Measurements from ENCODE around the gene LPGAT1. TPM values are rescaled to one million over a fixed set of nuclear protein-coding genes. Genes with fewer than 3 reads are reported as not detected.

The LPGAT1 gene
- total and polyA plus RNA-seq, 12 donors, result 5.9 to 36.6 (median 26.4) TPM

DNA sequence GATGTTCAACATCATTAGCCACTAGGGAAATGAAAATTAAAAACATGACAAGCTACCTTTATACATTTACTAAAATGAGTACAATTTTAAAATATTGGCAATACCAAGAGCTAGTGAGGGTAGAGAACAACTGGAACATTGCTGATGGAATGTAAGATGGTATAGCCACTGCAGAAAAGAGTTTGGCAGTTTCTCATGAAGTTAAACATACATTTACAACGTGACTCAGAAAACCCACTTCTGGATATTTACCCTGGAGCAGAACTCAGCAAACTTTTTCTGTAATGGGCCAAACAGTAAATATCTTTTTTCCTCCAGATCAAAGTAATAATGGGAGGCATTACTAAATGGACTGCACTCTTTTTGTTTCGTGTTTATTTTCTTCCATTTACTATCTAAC is 22.1 kb downstream of the LPGAT1 start:
- intact Hi-C loops (cut with DNase I), result no loop called here
- ATAC-seq, result no peak
- Histone ChIP-seq H3K4me3 (no peak overlapping the region), H3K27me3 (no peaks in the 10 kb centered on the region), H3K9me3 (peaks cover 0 to 16% (median 0%) of the 10 kb centered on the region in 11 donors), H3K4me1 (peaks cover 0 to 3% (median 0%) of the 10 kb centered on the region in 9 donors), H3K27ac (no peak overlapping the region), H3K36me3 (peaks cover 0 to 72% (median 14%) of the 10 kb centered on the region in 9 donors)
- TF ChIP-seq CTCF (IDR thresholded peaks at IDR 0.05), result no peak
- 88 to 93% methylated on average over 2 of the region's 2 CpGs for WGBS, 2 donors
- DNase-seq, result no peak

GRCh38 chr1:211804915-211805314 is 25.6 kb downstream of the LPGAT1 start:
- H3K27me3 ChIP-seq, result no peaks in the 10 kb centered on the region

DNA sequence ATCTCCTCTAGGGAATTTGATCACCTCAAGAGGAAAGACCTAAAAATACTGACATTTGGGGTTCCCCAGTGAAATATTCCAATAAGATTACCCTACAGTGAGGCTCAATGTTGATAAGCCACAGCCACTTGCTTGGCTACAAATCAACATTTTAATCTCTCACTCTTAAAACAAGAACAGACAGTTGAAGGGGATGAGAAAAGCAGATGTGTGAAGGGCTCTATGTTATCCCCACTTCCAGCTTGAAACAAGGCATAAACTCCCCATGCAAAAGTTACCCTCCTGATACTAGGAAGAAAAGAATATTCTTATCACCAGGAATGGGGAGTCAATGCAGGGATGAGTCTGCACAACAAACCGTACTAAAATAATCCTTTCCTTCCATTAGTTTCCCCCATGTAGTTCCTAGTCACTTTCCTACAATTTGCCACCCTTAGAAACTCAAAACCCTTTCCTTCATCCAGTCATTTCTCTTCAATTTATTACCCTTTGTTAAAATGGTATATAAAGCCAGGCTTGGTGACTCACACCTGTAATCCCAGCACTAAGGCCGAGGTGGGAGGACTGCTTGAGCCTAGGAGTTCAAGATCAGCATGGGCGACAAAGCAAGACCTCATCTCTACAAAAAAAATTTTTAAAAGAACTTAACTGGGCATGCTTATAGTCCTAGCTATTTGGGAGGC is 29.5 kb downstream of the LPGAT1 start:
- peaks cover 0 to 13% (median 0%) of the 10 kb centered on the region in 11 donors for H3K9me3 ChIP-seq
- peaks cover 0 to 13% (median 6%) of the 10 kb centered on the region in 9 donors for H3K4me1 ChIP-seq
- DNase-seq, result no peak
- no peak for ATAC-seq
- H3K36me3 ChIP-seq, result peaks cover 0 to 22% (median 0%) of the 10 kb centered on the region in 9 donors
- no peaks in the 10 kb centered on the region for H3K27me3 ChIP-seq
- no peak overlapping the region for H3K4me3 ChIP-seq
- intact Hi-C loops (cut with DNase I), result no loop called here
- H3K27ac ChIP-seq, result no peak overlapping the region
- TF ChIP-seq CTCF (IDR thresholded peaks at IDR 0.05), result no peak
- 95 to 100% methylated on average over 3 of the region's 3 CpGs for WGBS, 2 donors

More at GRCh38 chr1:211804915-211805314, 25.6 kb downstream of the LPGAT1 start:
- Histone ChIP-seq H3K9me3 (peaks cover 0 to 21% (median 0%) of the 10 kb centered on the region in 11 donors), H3K27ac (no peak overlapping the region), H3K36me3 (peaks cover 0 to 46% (median 8%) of the 10 kb centered on the region in 9 donors), H3K4me3 (no peak overlapping the region), H3K4me1 (peaks cover 0 to 8% (median 0%) of the 10 kb centered on the region in 9 donors)
- intact Hi-C loops (cut with DNase I), result no loop called here
- 89 to 91% methylated on average over 2 of the region's 2 CpGs for WGBS, 2 donors
- no peak for TF ChIP-seq CTCF (IDR thresholded peaks at IDR 0.05)
- DNase-seq (no peak), ATAC-seq (no peak)

- intact Hi-C loops (cut with DNase I), result no loop called here
- no peak for TF ChIP-seq CTCF (IDR thresholded peaks at IDR 0.05)
These were observed 32.6 kb downstream of the LPGAT1 start for GRCh38 chr1:211797994-211798393.

More at GRCh38 chr1:211797994-211798393, 32.6 kb downstream of the LPGAT1 start:
- H3K4me1 ChIP-seq, result peaks cover 0 to 13% (median 6%) of the 10 kb centered on the region in 9 donors
- DNase-seq (no peak), ATAC-seq (no peak)
- peaks cover 0 to 28% (median 0%) of the 10 kb centered on the region in 9 donors for H3K36me3 ChIP-seq
- no peaks in the 10 kb centered on the region for H3K27me3 ChIP-seq
- no peak overlapping the region for H3K27ac ChIP-seq
- WGBS, 2 donors, result 66 to 75% methylated on average over 2 of the region's 2 CpGs
- no peak overlapping the region for H3K4me3 ChIP-seq
- peaks cover 0 to 9% (median 0%) of the 10 kb centered on the region in 11 donors for H3K9me3 ChIP-seq
